HepG2 (cell line): ENCODE data around the gene ING5. TPM values are rescaled to one million over a fixed set of nuclear protein-coding genes. Genes with fewer than 3 reads are reported as not detected.
A peak's percentile ranks its signal among the peaks of the same experiment; 100 is the strongest.

ENCODE experiments used
- BCL6 ChIP-seq: IDR thresholded peaks from 2 replicates; pipeline ENCODE4 v1.6.1; 2016; ENCODE audit warnings: missing genetic modification reagents, missing compliant biosample characterization
- CAMTA2 ChIP-seq: sonication (generic); formaldehyde crosslinking; IDR thresholded peaks from 2 replicates; pipeline ENCODE4 v1.4.0; 2020; ENCODE audit warnings: mild to moderate bottlenecking, missing genetic modification reagents, borderline replicate concordance
- CEBPZ ChIP-seq: IDR thresholded peaks from 2 replicates; pipeline ENCODE4 v1.6.1; 2012; ENCODE audit warnings: low read length, improper control_type of control experiment
- DZIP1 ChIP-seq: sonication (generic); formaldehyde crosslinking; IDR thresholded peaks from 2 replicates; pipeline ENCODE4 v1.5.0; 2020; ENCODE audit warnings: mild to moderate bottlenecking, missing genetic modification reagents
- ETS1 ChIP-seq: sonication (generic); formaldehyde crosslinking; IDR thresholded peaks from 2 replicates; pipeline ENCODE4 v1.4.0; 2020; ENCODE audit warnings: missing genetic modification reagents
- HOXA3 ChIP-seq: sonication (generic); formaldehyde crosslinking; IDR thresholded peaks from 2 replicates; pipeline ENCODE4 v1.5.0; 2020; ENCODE audit warnings: missing genetic modification reagents
- SP140L ChIP-seq: sonication (generic); formaldehyde crosslinking; IDR thresholded peaks from 2 replicates; pipeline ENCODE4 v1.4.0; 2020; ENCODE audit warnings: missing genetic modification reagents, borderline replicate concordance
- ZBTB14 ChIP-seq: sonication (generic); formaldehyde crosslinking; IDR thresholded peaks from 2 replicates; pipeline ENCODE4 v1.4.0; 2020; ENCODE audit warnings: missing genetic modification reagents
- ZBTB43 ChIP-seq: sonication (generic); formaldehyde crosslinking; conservative IDR thresholded peaks from 2 replicates; pipeline ENCODE4 v1.4.0; 2020; ENCODE audit warnings: missing genetic modification reagents
- ZFX ChIP-seq: sonication (generic); formaldehyde crosslinking; IDR thresholded peaks from 2 replicates; pipeline ENCODE4 v1.4.0; 2020; ENCODE audit warnings: mild to moderate bottlenecking, low read depth, missing genetic modification reagents, moderate library complexity
- ZNF205 ChIP-seq: IDR thresholded peaks from 2 replicates; pipeline ENCODE4 v1.6.1; 2018; ENCODE audit warnings: missing biosample characterization, missing genetic modification reagents
- ZNF33B ChIP-seq: sonication (generic); formaldehyde crosslinking; IDR thresholded peaks from 2 replicates; pipeline ENCODE4 v1.5.1; 2020; ENCODE audit warnings: mild to moderate bottlenecking, missing genetic modification reagents
- ZNF878 ChIP-seq: sonication (generic); formaldehyde crosslinking; IDR thresholded peaks from 2 replicates; pipeline ENCODE4 v1.8.1; 2023; ENCODE audit warnings: mild to moderate bottlenecking, missing genetic modification reagents, moderate library complexity
- ZSCAN20 ChIP-seq: sonication (generic); formaldehyde crosslinking; IDR thresholded peaks from 2 replicates; pipeline ENCODE4 v1.4.0; 2020; ENCODE audit warnings: missing genetic modification reagents, mild to moderate bottlenecking, borderline replicate concordance
- ZSCAN30 ChIP-seq: sonication (generic); formaldehyde crosslinking; IDR thresholded peaks from 2 replicates; pipeline ENCODE4 v1.5.0; 2020; ENCODE audit warnings: mild to moderate bottlenecking, missing genetic modification reagents
- polyA plus RNA-seq, 8 experiments: library from polyadenylated mRNA; depleted of rRNA in 3 of 8; stranded (reverse) in 7 of 8; unstranded in 1 of 8; fragments of >200 nt; fragmentation: Illumina TruSeq in 4 of 8; extraction: Trizol in 4 of 8; gene quantifications; 2 replicates each; pipeline versions ENCODE4 v1.2.1 to v1.2.3, GENCODE V29; 2011 to 2016; ENCODE audit warnings: low read depth in 4 of 8, missing spikeins in 1 of 8, mixed read lengths in 1 of 8; ENCODE audit not compliant: insufficient read depth in 1 of 8
- total RNA-seq, 5 experiments: library from RNA; depleted of rRNA; stranded (reverse); fragments of >200 nt; fragmentation: Illumina TruSeq; extraction: Trizol; gene quantifications; 2 replicates each; pipeline ENCODE4 v1.2.3, GENCODE V29; 2016; ENCODE audit warnings: low read depth in 1 of 5
- TF ChIP-seq, protein P1 (sequence below): sonication (generic); formaldehyde crosslinking; IDR thresholded peaks from 2 replicates; pipeline ENCODE4 v1.8.1; 2023; ENCODE audit warnings: mild to moderate bottlenecking, missing genetic modification reagents
- TF ChIP-seq, protein P2 (sequence below): IDR thresholded peaks from 2 replicates; pipeline ENCODE4 v1.6.1; 2016; ENCODE audit warnings: low read depth, borderline replicate concordance

The ING5 gene
- total and polyA plus RNA-seq, 2 of the 13 experiments (the other 11 are each of a cell fraction or from before 2014, with no cell fraction given), result 61.9 to 71.9 TPM

- TF ChIP-seq DZIP1 (CRISPR knock-in tag), result peak; percentile 85; the same call in 1 of the 2 replicates
- TF ChIP-seq ZNF205 (CRISPR knock-in tag), result peak; percentile 81; the same call in 1 of the 2 replicates
- TF ChIP-seq CEBPZ, result no peak
- peak; percentile 94 for TF ChIP-seq ZFX (CRISPR knock-in tag)
- TF ChIP-seq ZSCAN20 (CRISPR knock-in tag), result peak; percentile 89; the same call in 1 of the 2 replicates
- peak; percentile 59 for TF ChIP-seq BCL6
- peak; percentile 82 for TF ChIP-seq ETS1 (CRISPR knock-in tag)
- peak; percentile 70; the same call in 1 of the 2 replicates for TF ChIP-seq ZNF878 (CRISPR knock-in tag)
- peak; percentile 65 for TF ChIP-seq HOXA3 (CRISPR knock-in tag)
- peak; percentile 87; the same call in 1 of the 2 replicates for TF ChIP-seq ZBTB43
- TF ChIP-seq, protein P1, sequence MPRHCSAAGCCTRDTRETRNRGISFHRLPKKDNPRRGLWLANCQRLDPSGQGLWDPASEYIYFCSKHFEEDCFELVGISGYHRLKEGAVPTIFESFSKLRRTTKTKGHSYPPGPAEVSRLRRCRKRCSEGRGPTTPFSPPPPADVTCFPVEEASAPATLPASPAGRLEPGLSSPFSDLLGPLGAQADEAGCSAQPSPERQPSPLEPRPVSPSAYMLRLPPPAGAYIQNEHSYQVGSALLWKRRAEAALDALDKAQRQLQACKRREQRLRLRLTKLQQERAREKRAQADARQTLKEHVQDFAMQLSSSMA (CRISPR knock-in tag), result peak; percentile 76; the same call in 1 of the 2 replicates
- TF ChIP-seq SP140L (CRISPR knock-in tag), result peak; percentile 86; the same call in 1 of the 2 replicates
- peak; percentile 43; the same call in 1 of the 2 replicates for TF ChIP-seq ZNF33B (CRISPR knock-in tag)
- TF ChIP-seq CAMTA2, result no peak
- TF ChIP-seq, protein P2, sequence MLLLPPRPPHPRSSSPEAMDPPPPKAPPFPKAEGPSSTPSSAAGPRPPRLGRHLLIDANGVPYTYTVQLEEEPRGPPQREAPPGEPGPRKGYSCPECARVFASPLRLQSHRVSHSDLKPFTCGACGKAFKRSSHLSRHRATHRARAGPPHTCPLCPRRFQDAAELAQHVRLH (CRISPR knock-in tag), result peak; percentile 80; the same call in 1 of the 2 replicates
- TF ChIP-seq ZBTB14 (CRISPR knock-in tag), result peak; percentile 79
- 0 out of 2 replicates have a peak, but pooled peaks have one; percentile 65 for TF ChIP-seq ZSCAN30
Measured at GRCh38 chr2:241701399-241702154, at the start of gene ING5 (continued).
